UCSD-AML1 (cell line): ENCODE results near the gene HERPUD1.
"Not testable (repeated sequence)": the region's sequence is repeated elsewhere in the genome, so short reads cannot be mapped to it uniquely, and the experiment has no call there.

Experiments used
- DNase-seq: peaks from one replicate; lab custom pipeline; 2025; ENCODE audit not compliant: unreplicated experiment; lab: John Stamatoyannopoulos, UW

Gene HERPUD1

DNA sequence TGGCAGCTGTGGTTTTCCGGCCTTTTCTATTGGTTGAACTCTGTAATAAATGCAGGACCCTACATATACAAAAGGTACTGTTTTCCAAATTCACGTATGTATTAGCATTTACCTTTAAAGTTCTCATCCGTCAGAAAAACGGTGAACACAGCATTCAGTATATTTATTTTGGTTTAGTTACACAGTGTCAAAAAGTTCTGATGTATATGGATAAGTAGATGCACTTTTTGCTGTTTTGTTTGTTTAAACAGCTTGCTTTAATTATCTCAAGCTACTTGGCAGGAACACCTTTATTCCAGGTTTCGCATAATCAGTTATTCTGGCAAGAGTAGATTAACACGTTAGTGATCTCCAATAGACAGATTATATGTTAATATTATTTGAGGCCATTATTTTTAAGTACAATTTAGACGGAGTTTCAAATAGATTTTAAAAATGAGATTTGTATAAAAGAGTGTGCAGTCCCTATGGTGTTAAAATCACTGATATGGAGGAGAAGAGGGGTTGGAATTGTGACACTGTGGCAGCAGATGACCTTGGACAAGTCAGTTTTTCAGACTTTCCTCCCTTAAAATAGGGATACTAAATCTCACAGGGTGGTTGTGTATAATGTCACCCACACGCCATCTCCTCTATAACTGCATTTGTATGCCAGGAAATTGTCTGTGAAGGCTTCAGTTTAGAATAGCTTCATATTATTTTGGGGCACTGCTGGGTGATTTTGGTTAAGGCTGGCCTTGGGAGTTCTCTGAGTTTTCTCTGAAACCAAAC is 2.1 kb downstream of the HERPUD1 start:
- DNase-seq = no peak

- not testable (repeated sequence) for DNase-seq
Measured at GRCh38 chr16:56934599-56935145, 2.7 kb downstream of the HERPUD1 start.

GRCh38 chr16:56935201-56935600 is 3.3 kb downstream of the HERPUD1 start:
- DNase-seq = no peak

GRCh38 chr16:56936491-56936890 is 4.5 kb downstream of the HERPUD1 start:
- DNase-seq = no peak

- DNase-seq = no peak
Measured at GRCh38 chr16:56936950-56937349, 5.0 kb downstream of the HERPUD1 start.

- DNase-seq = no peak
Measured at GRCh38 chr16:56938664-56939513, 6.9 kb downstream of the HERPUD1 start.

DNA sequence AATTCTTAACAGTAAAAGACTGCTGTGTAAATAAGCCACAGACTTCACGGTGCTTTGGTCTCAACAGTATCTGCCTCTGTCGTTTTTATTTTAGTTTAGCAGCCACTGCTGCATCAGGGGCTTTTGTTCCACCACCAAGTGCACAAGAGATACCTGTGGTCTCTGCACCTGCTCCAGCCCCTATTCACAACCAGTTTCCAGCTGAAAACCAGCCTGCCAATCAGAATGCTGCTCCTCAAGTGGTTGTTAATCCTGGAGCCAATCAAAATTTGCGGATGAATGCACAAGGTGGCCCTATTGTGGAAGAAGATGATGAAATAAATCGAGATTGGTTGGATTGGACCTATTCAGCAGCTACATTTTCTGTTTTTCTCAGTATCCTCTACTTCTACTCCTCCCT is 7.9 kb downstream of the HERPUD1 start:
- DNase-seq = no peak

- no peak for DNase-seq
Measured at GRCh38 chr16:56941092-56941491, 9.2 kb downstream of the HERPUD1 start.

GRCh38 chr16:56941856-56942331 is 10.0 kb downstream of the HERPUD1 start:
- DNase-seq = no peak

DNA sequence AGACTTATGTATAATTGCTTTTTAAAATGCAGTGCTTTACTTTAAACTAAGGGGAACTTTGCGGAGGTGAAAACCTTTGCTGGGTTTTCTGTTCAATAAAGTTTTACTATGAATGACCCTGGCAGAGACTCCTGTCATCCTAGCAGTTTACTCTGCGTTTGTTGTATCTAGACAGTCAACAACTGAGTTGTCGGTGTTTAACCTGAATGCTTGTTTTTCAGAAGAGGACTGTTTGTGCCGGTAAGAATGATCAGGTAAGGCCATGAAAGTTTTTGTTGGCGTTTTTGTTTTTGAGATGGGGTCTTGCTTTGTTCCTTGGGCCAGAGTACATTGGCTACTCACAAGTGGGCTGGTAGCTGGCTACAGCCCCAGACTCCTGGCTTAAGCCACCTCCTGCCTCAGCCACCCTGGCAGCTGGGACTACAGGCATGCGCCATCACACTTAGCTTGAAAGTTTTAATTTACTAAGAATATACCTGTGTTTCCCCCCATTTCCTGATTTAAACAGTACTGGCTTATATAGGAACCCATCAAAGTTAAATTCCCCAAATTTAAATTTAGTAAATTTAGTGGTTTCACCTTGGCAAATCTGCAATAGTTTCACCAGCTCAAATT is 11.9 kb downstream of the HERPUD1 start:
- DNase-seq = no peak

DNA sequence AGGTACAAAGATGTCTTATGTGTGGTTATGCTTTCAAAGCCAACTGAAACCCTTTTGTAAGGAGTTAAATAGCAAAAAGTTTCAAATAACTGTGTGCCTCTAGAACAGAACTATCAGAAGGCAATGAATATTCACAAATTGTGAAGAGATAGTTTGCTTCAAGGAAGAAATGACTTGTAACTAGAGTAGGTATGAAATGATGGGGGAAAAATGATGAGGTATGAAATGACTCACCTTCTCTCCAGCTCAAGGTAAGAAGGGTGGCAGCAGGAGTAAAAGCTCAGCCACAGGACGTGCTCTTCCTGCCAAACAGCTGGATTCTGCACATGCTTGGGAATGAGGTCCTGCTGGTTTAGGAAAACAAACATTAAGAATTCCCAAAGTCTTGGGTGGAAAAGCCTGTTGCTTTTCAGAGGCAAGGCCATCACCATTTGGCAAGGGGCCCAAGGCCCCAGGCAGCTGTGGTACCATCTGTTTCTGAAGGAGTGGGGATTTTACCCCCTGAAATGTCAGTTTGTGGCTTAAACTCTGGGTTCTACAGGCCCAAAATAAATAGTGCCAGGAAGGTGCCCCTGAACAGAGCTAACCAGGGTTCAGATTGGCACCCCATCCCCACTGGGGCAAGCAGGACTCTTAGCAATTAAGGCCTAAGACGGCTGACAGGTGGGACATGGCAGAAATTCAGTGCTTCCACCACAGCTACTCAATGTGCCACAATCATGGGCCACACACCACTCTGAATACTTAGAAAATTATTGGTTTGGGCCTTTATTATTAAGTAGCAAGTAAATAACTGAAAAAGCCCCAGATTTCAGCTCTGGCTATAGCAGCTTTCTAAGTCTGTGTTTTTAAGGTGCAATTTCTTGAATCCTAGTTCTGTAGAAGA is 13.3 kb downstream of the HERPUD1 start:
- no peak for DNase-seq

DNA sequence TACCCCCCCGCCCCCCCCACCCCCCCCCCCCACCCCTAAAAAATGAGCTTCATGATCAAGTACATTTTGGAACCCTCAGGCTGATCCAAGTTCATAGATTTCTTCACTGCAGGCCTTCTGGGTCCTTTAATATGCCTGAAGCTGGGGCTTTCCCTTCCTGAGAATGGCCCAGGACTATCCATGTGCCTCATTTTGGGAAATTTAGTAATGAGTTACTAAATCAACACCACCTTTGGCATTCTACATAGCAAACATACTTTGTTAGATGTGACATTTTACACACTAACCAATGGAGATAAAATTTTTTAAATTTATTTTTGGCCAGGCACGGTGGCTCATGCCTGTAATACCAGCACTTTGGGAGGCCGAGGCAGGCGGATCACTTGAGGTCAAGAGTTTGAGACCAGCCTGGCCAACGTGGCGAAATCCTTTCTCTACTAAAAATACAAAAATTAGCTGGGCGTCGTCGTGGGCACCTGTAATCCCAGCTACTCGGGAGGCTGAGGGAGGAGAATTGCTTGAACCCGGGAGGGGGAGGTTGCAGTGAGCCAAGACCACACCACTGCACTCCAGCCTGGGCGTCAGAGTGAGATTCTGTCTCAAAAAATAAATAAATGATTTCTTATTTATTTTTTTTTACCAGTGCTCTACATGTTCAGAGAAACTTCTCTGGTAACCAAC is 14.0 kb downstream of the HERPUD1 start:
- DNase-seq = no peak

GRCh38 chr16:56946767-56947603 is 15.0 kb downstream of the HERPUD1 start:
- DNase-seq = no peak

DNA sequence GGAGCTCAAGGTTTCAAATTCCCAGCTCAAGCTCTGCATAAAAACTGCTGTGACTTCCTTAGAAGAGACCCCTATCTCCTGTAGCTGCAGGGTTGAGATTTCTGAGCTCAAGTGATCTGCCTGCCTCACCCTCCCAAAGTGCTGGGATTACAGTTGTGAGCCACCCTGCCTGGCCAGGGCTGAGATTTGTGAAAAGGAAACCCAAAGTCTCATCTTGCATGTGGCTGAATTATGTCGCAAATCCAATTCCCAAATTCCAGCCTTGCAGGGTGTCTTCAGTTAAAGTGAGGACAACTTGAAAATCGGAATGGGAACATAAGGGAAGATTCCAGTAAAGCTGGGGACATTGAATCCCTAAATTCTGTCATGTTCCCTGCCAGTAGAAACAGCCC is 15.7 kb downstream of the HERPUD1 start:
- DNase-seq = no peak

DNA sequence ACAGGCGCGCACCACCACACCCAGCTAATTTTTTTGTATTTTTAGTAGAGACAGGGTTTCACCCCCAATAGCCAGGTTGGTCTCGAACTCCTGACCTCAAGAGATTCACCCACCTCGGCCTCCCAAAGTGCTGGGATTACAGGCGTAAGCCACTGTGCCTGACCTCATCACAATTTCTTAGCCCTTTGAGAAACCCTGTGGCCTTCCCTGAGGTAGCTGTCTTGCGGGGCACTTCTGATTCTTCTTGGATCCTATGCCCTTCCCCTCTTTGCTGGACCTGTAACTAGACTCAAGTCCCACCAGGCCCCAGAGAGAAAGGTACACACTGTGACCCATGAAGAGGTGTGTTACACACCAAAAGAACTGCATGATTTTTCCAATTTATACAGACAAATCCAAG is 16.3 kb downstream of the HERPUD1 start:
- DNase-seq = no peak

- DNase-seq = no peak
Measured at GRCh38 chr16:56950051-56950450, 18.1 kb downstream of the HERPUD1 start.

GRCh38 chr16:56950455-56950854 is 18.5 kb downstream of the HERPUD1 start:
- no peak for DNase-seq

GRCh38 chr16:56950881-56951771 is 19.2 kb downstream of the HERPUD1 start:
- peak; percentile 55 for DNase-seq
